SK-N-SH (cell line): ENCODE measurements around the gene CDPF1.

Source experiments
- CTCF ChIP-seq: fragments of 200-600 bp; sonication (generic); IDR thresholded peaks from 2 replicates; pipeline ENCODE4 v1.6.1; 2017; ENCODE audit warnings: antibody characterized with exemption, mild to moderate bottlenecking, moderate library complexity
- MAX ChIP-seq: IDR thresholded peaks from 2 replicates; pipeline ENCODE4 v1.4.0; 2012; ENCODE audit warnings: low read depth
- POLR2AphosphoS5 ChIP-seq: IDR thresholded peaks from 2 replicates; pipeline ENCODE4 v1.6.1; 2012; ENCODE audit warnings: low read depth, low read length
- RAD21 ChIP-seq: IDR thresholded peaks from 2 replicates; pipeline ENCODE4 v1.6.1; 2012; ENCODE audit warnings: mild to moderate bottlenecking, low read length
- SIN3A ChIP-seq: IDR thresholded peaks from 2 replicates; pipeline ENCODE4 v1.6.1; 2012; ENCODE audit warnings: low read depth, mild to moderate bottlenecking, low read length, moderate library complexity, borderline replicate concordance
- TEAD4 ChIP-seq: IDR thresholded peaks from 2 replicates; pipeline ENCODE4 v1.4.0; 2012; ENCODE audit warnings: mild to moderate bottlenecking, borderline replicate concordance; ENCODE audit not compliant: insufficient read depth

GRCh38 chr22:46276563-46276962 lies 26.5 kb upstream of the CDPF1 start:
- TF ChIP-seq CTCF (no peak), TEAD4 (no peak), RAD21 (no peak), SIN3A (no peak), MAX (no peak), POLR2AphosphoS5 (no peak)
